ENCODE data around the gene NUDT3. TPM values are rescaled to one million over a fixed set of nuclear protein-coding genes. Genes with fewer than 3 reads are reported as not detected.
"Not testable (repeated sequence)": the region's sequence is repeated elsewhere in the genome, so short reads cannot be mapped to it uniquely, and the experiment has no call there.

NUDT3 gene
- polyA plus RNA-seq, 3 donors, result 12.6 to 22.0 (median 21.6) TPM

- DNase-seq (ENCODE audit: extremely low read depth in 1 of 11, low read depth in 9 of 11, low spot score in 4 of 11), result no peak
Observed at GRCh38 chr6:34332251-34333198, 59.9 kb downstream of the NUDT3 start.

GRCh38 chr6:34331371-34332050 lies 61.0 kb downstream of the NUDT3 start:
- no peak for DNase-seq (ENCODE audit: extremely low read depth in 1 of 11, low read depth in 9 of 11, low spot score in 4 of 11)

- DNase-seq (ENCODE audit: extremely low read depth in 1 of 11, low read depth in 9 of 11, low spot score in 4 of 11), result not testable (repeated sequence)
Observed at GRCh38 chr6:34329814-34330213, 62.7 kb downstream of the NUDT3 start.

GRCh38 chr6:34328969-34329368 lies 63.5 kb downstream of the NUDT3 start:
- no peak for DNase-seq (ENCODE audit: extremely low read depth in 1 of 11, low read depth in 9 of 11, low spot score in 4 of 11)

- DNase-seq (ENCODE audit: extremely low read depth in 1 of 11, low read depth in 9 of 11, low spot score in 4 of 11), result not testable (repeated sequence)
Observed at GRCh38 chr6:34327313-34328205, 64.9 kb downstream of the NUDT3 start.

- no peak for DNase-seq (ENCODE audit: extremely low read depth in 1 of 11, low read depth in 9 of 11, low spot score in 4 of 11)
Observed at GRCh38 chr6:34325633-34326032, 66.8 kb downstream of the NUDT3 start.

- peak in 4 of 11 donors; percentile 36 to 52 (median 47) for DNase-seq (ENCODE audit: extremely low read depth in 1 of 11, low read depth in 9 of 11, low spot score in 4 of 11)
Observed at GRCh38 chr6:34324738-34325444, 67.6 kb downstream of the NUDT3 start.

GRCh38 chr6:34324221-34324620 lies 68.2 kb downstream of the NUDT3 start:
- DNase-seq (ENCODE audit: extremely low read depth in 1 of 11, low read depth in 9 of 11, low spot score in 4 of 11), result not testable (repeated sequence)

GRCh38 chr6:34323300-34323699 lies 69.2 kb downstream of the NUDT3 start:
- no peak for DNase-seq (ENCODE audit: extremely low read depth in 1 of 11, low read depth in 9 of 11, low spot score in 4 of 11)

GRCh38 chr6:34322732-34323131 lies 69.7 kb downstream of the NUDT3 start:
- DNase-seq (ENCODE audit: extremely low read depth in 1 of 11, low read depth in 9 of 11, low spot score in 4 of 11), result no peak

- DNase-seq (ENCODE audit: extremely low read depth in 1 of 11, low read depth in 9 of 11, low spot score in 4 of 11), result no peak
Observed at GRCh38 chr6:34321821-34322220, 70.6 kb downstream of the NUDT3 start.

- peak in 3 of 11 donors; percentile 37 to 77 (median 56) for DNase-seq (ENCODE audit: extremely low read depth in 1 of 11, low read depth in 9 of 11, low spot score in 4 of 11)
Observed at GRCh38 chr6:34319471-34319885, 73.0 kb downstream of the NUDT3 start.

- no peak for DNase-seq (ENCODE audit: extremely low read depth in 1 of 11, low read depth in 9 of 11, low spot score in 4 of 11)
Observed at GRCh38 chr6:34318499-34319470, 73.7 kb downstream of the NUDT3 start.

GRCh38 chr6:34317882-34318498 lies 74.5 kb downstream of the NUDT3 start:
- DNase-seq (ENCODE audit: extremely low read depth in 1 of 11, low read depth in 9 of 11, low spot score in 4 of 11), result no peak

GRCh38 chr6:34317172-34317477 lies 75.3 kb downstream of the NUDT3 start:
- DNase-seq (ENCODE audit: extremely low read depth in 1 of 11, low read depth in 9 of 11, low spot score in 4 of 11), result no peak

GRCh38 chr6:34316431-34317171 lies 75.9 kb downstream of the NUDT3 start:
- DNase-seq (ENCODE audit: extremely low read depth in 1 of 11, low read depth in 9 of 11, low spot score in 4 of 11), result no peak

- DNase-seq (ENCODE audit: extremely low read depth in 1 of 11, low read depth in 9 of 11, low spot score in 4 of 11), result no peak
Observed at GRCh38 chr6:34315780-34316179, 76.7 kb downstream of the NUDT3 start.

Data from renal cortex interstitium (tissue), 11 donors.